ENCODE measurements around the gene CCNQ.

The CCNQ gene

DNA sequence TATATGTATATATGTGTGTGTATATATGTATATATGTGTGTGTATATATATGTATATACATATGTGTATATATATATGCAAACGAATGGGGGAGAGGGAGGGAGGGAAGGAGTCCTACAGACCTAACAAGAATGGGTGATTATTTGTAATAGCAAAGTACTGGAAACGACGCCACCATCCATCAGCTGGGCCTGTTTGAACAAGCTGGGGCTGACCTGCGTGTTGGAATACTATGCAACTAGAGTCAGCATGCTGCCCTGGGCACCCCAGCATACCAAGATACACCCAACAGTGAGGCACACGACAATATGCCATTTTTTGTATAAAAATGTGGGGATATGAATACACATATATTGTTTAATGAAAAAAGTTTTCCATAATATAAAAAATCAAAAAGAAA is 21.6 kb upstream of the CCNQ start:
- no peak for DNase-seq
- Histone ChIP-seq H3K4me3 (ENCODE audit: low read length) (no peak overlapping the region), H2AFZ (ENCODE audit: low read length) (no peak overlapping the region), H3K9me3 (replicated peaks; ENCODE audit: insufficient read depth, low read length) (no peaks in the 10 kb centered on the region), H3K9me2 (replicated peaks; ENCODE audit: insufficient read depth, low read length) (no peaks in the 10 kb centered on the region), H3K4me1 (ENCODE audit: low read length) (no peaks in the 10 kb centered on the region), H3K27ac (ENCODE audit: low read length) (no peak overlapping the region), H3K79me2 (ENCODE audit: low read length) (no peaks in the 10 kb centered on the region), H3K4me2 (ENCODE audit: low read depth, low read length) (no peak overlapping the region), H4K20me1 (ENCODE audit: insufficient read depth, low read length) (no peaks in the 10 kb centered on the region), H3K9ac (ENCODE audit: low read length) (no peak overlapping the region), H3K27me3 (replicated peaks; ENCODE audit: insufficient read depth, low read length) (peaks cover 62% of the 10 kb centered on the region), H3F3A (ENCODE audit: insufficient read depth, low read length) (no peaks in the 10 kb centered on the region), H3K36me3 (replicated peaks; ENCODE audit: insufficient read depth, low read length) (no peaks in the 10 kb centered on the region)
- TF ChIP-seq, protein P1, sequence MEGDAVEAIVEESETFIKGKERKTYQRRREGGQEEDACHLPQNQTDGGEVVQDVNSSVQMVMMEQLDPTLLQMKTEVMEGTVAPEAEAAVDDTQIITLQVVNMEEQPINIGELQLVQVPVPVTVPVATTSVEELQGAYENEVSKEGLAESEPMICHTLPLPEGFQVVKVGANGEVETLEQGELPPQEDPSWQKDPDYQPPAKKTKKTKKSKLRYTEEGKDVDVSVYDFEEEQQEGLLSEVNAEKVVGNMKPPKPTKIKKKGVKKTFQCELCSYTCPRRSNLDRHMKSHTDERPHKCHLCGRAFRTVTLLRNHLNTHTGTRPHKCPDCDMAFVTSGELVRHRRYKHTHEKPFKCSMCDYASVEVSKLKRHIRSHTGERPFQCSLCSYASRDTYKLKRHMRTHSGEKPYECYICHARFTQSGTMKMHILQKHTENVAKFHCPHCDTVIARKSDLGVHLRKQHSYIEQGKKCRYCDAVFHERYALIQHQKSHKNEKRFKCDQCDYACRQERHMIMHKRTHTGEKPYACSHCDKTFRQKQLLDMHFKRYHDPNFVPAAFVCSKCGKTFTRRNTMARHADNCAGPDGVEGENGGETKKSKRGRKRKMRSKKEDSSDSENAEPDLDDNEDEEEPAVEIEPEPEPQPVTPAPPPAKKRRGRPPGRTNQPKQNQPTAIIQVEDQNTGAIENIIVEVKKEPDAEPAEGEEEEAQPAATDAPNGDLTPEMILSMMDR (IDR thresholded peaks at IDR 0.05; ENCODE audit: low read length), result no peak
- TF ChIP-seq EZH2 (optimal IDR thresholded peaks at IDR 0.05; ENCODE audit: low read depth, low read length), result no peak
- TF ChIP-seq EZH2phosphoT487 (IDR thresholded peaks at IDR 0.05; ENCODE audit: low read length), result no peak

DNA sequence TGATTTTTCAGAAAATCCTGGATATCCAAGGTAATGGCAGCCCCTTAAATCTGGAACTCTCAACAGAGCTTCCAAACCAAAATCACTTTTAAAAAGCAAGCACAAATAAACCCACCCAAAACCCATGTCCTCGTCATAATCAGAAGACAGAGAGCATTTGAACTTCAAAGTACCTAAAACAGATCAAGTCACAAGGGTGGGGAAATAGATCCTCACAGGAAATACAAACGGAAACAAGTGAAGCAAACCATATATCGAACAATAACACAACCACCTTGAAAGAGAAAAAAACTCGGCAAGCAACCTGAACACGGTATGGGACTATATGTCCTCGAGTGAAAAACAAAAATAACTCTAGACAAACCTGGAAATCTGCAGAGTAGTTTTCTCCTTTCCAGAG is 15.9 kb upstream of the CCNQ start:
- H3K9me2 ChIP-seq (replicated peaks; ENCODE audit: insufficient read depth, low read length), result no peaks in the 10 kb centered on the region
- H3K4me3 ChIP-seq (ENCODE audit: low read length), result no peak overlapping the region
- H3K36me3 ChIP-seq (replicated peaks; ENCODE audit: insufficient read depth, low read length), result no peaks in the 10 kb centered on the region
- no peak overlapping the region for H3K9ac ChIP-seq (ENCODE audit: low read length)
- H3F3A ChIP-seq (ENCODE audit: insufficient read depth, low read length), result no peaks in the 10 kb centered on the region
- H3K79me2 ChIP-seq (ENCODE audit: low read length), result no peaks in the 10 kb centered on the region
- no peaks in the 10 kb centered on the region for H3K4me1 ChIP-seq (ENCODE audit: low read length)
- H3K9me3 ChIP-seq (replicated peaks; ENCODE audit: insufficient read depth, low read length), result no peaks in the 10 kb centered on the region
- H3K27me3 ChIP-seq (replicated peaks; ENCODE audit: insufficient read depth, low read length), result peaks cover 65% of the 10 kb centered on the region
- no peak overlapping the region for H2AFZ ChIP-seq (ENCODE audit: low read length)
- DNase-seq, result no peak
- H3K4me2 ChIP-seq (ENCODE audit: low read depth, low read length), result no peak overlapping the region
- no peaks in the 10 kb centered on the region for H4K20me1 ChIP-seq (ENCODE audit: insufficient read depth, low read length)
- no peak overlapping the region for H3K27ac ChIP-seq (ENCODE audit: low read length)
- TF ChIP-seq, protein P1 (IDR thresholded peaks at IDR 0.05; ENCODE audit: low read length), result no peak
- TF ChIP-seq EZH2phosphoT487 (IDR thresholded peaks at IDR 0.05; ENCODE audit: low read length) (no peak), EZH2 (optimal IDR thresholded peaks at IDR 0.05; ENCODE audit: low read depth, low read length) (no peak)

DNA sequence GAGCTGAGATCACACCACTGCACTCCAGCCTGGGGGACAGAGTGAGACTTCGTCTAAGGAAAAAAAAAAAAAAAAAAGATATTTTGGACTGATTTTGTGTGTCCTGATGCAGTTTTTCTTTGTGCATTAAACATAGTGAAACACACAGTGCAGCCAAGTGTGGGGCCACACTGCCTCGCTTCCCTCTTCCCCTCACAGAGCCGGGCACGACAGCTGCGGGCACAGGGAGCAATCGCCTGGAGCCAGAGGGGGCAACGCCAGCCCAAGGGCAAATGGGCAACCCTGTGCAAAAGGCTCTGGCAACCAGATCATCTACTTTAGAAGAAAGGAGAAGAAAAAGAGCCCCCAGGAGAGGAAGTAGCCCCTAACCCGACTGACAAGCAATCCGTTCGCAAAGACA is 13.5 kb upstream of the CCNQ start:
- H2AFZ ChIP-seq (ENCODE audit: low read length), result no peak overlapping the region
- no peak overlapping the region for H3K4me3 ChIP-seq (ENCODE audit: low read length)
- no peak overlapping the region for H3K4me2 ChIP-seq (ENCODE audit: low read depth, low read length)
- no peaks in the 10 kb centered on the region for H3K79me2 ChIP-seq (ENCODE audit: low read length)
- H3K36me3 ChIP-seq (replicated peaks; ENCODE audit: insufficient read depth, low read length), result no peaks in the 10 kb centered on the region
- no peak overlapping the region for H3K27ac ChIP-seq (ENCODE audit: low read length)
- no peaks in the 10 kb centered on the region for H3K4me1 ChIP-seq (ENCODE audit: low read length)
- H3F3A ChIP-seq (ENCODE audit: insufficient read depth, low read length), result no peaks in the 10 kb centered on the region
- H3K9me3 ChIP-seq (replicated peaks; ENCODE audit: insufficient read depth, low read length), result no peaks in the 10 kb centered on the region
- DNase-seq, result no peak
- H3K27me3 ChIP-seq (replicated peaks; ENCODE audit: insufficient read depth, low read length), result peaks cover 55% of the 10 kb centered on the region
- H3K9me2 ChIP-seq (replicated peaks; ENCODE audit: insufficient read depth, low read length), result no peaks in the 10 kb centered on the region
- no peak overlapping the region for H3K9ac ChIP-seq (ENCODE audit: low read length)
- H4K20me1 ChIP-seq (ENCODE audit: insufficient read depth, low read length), result no peaks in the 10 kb centered on the region
- TF ChIP-seq, protein P1 (IDR thresholded peaks at IDR 0.05; ENCODE audit: low read length), result no peak
- TF ChIP-seq EZH2 (optimal IDR thresholded peaks at IDR 0.05; ENCODE audit: low read depth, low read length) (no peak), EZH2phosphoT487 (IDR thresholded peaks at IDR 0.05; ENCODE audit: low read length) (no peak)

Measured in MM.1S (cell line).